Measurements from ENCODE around the gene OR10AD1.

DNA sequence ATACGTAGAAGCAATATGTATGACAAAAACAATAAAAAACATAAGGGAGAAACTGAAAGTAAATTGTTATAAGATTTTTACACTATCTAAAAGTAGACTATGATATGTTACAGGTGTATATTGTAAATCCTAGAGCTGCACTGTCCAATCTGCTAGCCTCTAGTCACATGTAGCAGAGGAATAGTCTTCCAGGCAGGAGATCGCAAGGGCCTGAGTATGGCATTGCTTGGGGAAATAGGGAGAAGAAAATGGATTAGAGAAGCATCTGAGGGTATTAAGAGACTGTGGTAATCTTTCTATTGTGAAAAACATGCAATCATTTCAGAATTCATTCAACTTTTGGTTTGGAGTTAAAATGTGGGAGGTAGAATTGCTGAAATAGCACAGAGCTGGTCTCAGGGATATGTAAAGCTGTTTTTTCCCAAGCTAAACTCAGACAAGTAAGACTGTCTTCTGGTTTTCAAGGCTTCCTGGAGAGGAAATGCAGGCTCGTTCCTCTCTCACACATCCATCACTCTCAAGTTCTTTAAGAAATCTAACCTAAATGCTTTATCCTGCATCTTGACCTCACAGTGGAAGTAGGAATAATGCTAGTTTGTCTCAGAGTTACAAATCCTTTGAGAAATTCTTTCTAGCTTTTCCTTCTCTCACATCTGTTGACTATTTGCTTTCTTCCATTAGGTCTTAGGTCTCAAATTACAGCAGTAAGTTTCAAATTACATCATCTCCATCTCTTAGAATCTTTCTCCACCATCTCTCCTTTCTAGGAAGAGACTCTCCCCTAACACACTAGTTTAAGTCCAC is 27.3 kb downstream of the OR10AD1 start:
- TF ChIP-seq CTCF (IDR thresholded peaks at IDR 0.05) (no peak), POLR2A (IDR thresholded peaks at IDR 0.05) (no peak), EP300 (IDR thresholded peaks at IDR 0.05) (no peak)

Measured in tibial nerve (tissue), 4 donors.